DMS 273 (cell line): ENCODE results near the gene GPR108.

Experiments
- DNase-seq: peaks from one replicate; lab custom pipeline; 2025; ENCODE audit not compliant: unreplicated experiment; lab: John Stamatoyannopoulos, UW

Gene GPR108

GRCh38 chr19:6708346-6708745 is 29.0 kb downstream of the GPR108 start:
- DNase-seq = no peak

- DNase-seq = no peak
Measured at GRCh38 chr19:6707658-6708018, 29.7 kb downstream of the GPR108 start.

- no peak for DNase-seq
Measured at GRCh38 chr19:6707011-6707657, 30.2 kb downstream of the GPR108 start.

- DNase-seq = no peak
Measured at GRCh38 chr19:6706633-6706958, 30.8 kb downstream of the GPR108 start.

DNA sequence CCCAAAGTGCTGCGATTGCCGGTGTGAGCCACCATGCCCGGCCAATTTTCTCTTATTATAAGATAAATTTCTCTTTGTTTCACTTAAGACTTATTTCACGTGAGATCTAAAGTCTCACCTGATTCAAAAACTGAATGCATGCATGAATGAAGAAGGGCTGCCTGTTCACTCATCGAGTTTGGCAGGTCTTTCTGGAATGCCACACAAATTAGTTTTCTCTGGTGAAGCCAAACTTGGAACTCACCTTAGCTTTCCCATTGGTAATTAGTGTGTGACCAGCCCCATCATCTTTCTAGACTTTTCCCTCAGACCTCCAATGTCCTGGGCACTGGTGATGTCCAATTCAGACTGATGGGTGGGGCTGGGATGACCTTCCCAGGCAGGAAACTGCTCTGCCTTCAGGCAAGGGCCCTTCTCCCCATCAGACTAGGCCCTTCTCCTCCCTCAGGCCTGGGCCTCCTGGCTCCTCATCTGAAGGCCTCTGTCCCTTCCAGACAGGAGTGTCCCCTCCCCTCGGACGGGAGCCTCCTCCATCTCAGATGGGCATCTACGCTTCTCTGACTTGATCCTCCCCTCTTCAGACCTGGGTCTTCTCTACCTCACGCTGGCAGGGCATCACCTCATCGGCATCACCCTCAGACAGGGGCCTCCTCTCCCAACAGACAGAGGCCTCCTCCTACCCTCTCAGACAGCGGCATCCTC is 31.3 kb downstream of the GPR108 start:
- no peak for DNase-seq

DNA sequence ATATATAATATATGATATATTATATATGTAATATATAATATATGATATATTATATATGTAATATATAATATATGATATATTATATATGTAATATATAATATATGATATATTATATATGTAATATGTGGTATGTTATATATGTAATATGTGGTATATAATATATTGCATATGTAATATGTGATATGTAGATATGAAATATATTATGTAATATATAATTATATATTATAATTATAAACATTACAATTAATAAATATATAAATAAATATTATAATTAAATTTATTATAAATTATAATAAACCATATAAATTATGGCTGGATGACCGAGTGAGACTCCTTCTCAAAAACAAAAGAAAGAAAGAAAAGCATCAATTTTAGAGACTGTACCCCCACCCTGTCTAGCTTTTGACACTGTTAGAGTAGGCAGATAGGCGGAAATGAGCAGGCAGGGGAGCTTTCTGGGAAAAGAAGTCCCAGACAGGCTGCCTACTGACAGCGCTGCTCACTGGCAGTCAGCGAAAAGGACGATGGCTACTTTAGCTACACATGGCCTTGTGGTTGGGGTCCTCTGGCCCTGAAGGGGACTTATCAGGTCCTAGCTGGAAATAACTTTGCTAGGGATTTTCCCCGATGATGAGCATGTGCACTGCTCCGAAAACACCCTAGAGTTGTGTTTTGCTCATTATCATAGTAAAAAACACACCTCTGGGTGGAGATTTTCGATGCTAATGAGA is 36.6 kb downstream of the GPR108 start:
- no peak for DNase-seq

DNA sequence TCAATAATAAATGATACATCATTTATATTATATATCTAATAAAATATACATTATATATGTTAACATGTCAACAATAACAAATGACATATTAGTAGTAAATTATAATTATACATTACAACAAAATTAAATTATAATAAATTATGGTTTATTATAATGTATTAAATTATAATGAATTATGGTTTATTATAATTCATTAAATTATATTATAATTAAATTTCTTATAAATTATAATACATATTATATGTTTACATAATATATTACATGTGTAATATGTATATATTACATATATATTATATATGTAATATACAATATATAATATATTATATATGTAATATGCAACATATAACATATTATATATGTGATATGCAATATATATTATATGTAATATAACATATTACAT is 37.4 kb downstream of the GPR108 start:
- no peak for DNase-seq

- no peak for DNase-seq
Measured at GRCh38 chr19:6697291-6697690, 40.1 kb downstream of the GPR108 start.

GRCh38 chr19:6696239-6696820 is 41.0 kb downstream of the GPR108 start:
- no peak for DNase-seq

- no peak for DNase-seq
Measured at GRCh38 chr19:6694147-6694815, 43.1 kb downstream of the GPR108 start.

- no peak for DNase-seq
Measured at GRCh38 chr19:6693681-6694080, 43.7 kb downstream of the GPR108 start.

- DNase-seq = no peak
Measured at GRCh38 chr19:6693056-6693471, 44.3 kb downstream of the GPR108 start.

GRCh38 chr19:6692027-6692426 is 45.4 kb downstream of the GPR108 start:
- DNase-seq = no peak

DNA sequence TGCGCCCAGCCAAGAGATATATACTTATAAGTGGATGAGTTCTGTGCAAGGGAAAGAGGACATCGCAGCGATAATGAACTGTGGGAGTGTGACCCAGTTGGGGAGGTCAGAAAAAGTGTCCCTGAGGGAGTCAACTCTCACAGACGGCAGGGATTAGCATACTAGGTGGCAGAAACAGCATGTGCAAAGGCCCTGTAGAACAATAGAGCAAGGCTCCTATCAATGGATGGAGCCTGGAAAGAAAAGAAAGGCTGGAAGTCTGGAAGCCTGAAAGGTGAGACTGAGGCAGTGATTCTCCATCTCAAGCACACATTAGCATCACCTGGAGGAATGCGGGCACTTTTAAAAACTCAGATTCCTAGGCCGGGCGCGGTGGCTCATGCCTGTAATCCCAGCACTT is 46.0 kb downstream of the GPR108 start:
- DNase-seq = no peak

DNA sequence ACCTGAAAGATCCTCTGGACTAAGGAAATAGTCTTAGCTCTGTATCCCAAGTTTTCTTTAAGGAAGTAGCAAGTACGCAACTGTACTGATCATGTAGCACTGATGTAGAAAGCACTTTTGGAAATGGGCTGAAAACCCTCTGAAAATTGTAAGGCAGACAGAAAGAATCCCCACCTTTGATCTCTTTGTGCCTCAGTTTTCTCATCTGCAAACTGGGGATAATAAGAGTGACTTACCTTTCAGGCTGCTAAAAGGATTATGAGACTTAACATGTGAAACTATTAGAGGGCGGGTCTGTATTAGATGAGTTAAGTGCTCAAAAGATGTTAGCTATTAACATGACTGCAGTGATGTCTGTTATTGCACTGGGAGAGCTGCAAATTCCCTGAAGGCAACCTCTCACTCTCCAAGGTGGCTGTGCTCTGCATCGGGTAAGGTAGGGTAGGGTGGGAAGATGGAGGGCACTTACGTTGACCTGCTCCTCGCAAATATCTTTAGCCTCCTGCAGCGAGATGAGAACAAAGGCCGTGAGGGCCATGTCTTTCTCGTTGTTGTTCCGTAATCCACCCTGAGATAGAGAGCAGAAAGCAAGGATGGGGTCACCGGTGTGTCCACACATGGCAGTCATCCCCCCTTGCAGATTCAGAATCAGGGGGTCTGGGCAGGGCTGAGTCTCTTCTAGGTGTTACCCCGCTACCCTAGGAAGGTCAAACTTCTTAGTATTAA is 47.1 kb downstream of the GPR108 start:
- DNase-seq = no peak

DNA sequence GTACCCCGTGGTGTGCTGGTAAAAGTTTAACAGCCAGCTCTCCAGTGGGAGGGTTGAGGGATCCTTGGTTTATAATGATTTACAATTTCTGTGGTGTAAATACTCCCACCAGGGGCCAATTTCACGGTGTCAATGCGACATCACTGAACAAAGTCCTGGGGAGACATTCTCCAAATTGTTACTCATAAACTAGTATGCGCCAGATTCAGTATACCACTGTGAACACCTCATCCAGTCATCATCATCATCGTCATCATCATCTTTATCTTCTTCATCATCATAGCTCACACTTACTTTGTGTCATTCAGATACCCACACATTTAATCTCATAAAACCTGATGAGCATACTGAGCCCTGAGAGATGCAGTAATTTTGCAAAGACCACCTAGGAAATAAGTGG is 50.3 kb downstream of the GPR108 start:
- DNase-seq = no peak

GRCh38 chr19:6686628-6686975 is 50.8 kb downstream of the GPR108 start:
- DNase-seq = no peak

DNA sequence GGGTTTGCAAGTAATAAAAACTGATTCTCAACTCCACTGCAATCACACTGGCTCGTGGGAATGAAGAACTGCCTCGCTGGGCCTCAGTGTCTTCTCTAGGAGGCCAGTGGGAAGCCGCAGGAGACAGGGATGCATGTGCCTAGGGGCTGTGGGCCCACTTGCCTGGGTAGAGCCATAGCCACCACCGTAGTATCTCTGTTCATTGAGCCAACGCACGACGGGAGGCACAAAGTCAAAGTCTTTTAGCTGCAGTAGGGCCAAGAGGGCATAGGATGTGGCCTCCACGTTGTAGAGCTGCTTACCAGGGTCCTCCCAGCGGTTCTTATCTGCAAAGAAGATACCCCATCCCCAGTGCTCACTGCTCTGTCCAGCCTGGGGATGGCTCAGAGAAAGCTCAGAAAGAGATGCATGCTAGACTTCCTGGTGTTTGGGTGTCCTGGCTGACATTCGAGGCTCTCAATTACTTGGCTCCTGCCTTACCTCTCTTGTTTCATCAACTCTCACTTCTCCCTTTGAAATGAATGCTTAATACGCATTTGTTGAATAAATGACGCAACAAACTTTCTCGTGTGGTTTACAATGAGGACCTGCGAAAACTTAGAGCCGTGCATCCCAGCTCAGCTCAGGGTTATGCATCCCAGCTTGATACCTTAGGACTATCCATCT is 51.3 kb downstream of the GPR108 start:
- DNase-seq = no peak

DNA sequence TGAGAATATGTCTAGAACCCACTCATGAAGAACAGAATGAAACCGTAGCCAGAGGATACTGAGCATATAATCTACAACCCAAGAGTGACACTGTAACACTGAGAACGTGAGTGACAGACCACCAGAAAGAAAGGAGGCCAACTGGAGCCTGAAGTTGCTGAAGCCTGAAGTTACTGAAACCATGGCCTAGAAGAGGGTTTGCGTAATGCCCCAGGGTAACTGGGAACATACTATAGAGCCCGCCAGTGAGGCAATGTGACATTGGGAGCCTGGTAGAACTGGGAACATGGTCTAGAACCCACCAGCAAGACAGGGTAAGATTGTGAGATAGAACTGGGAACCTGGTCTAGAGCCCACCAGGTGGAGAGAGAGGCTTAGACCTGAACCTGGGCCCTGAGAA is 51.9 kb downstream of the GPR108 start:
- DNase-seq = no peak

DNA sequence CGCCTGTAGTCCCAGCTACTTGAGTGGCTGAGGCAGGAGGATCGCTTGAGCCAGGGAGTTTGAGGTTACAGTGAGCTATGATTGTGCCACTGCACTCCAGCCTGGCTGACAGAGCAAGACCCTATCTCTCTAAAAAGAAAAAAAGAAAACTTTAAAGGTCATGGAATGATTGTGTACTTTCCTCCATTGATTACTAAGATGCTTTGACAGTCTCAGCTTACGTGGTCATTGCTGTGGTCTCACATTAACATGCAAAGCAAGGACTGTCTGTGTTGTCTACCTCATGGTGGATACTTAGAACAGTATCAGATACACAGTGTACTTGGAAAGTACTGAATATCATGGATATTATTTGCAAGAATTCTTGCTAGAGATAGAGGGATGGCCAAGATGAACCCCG is 53.4 kb downstream of the GPR108 start:
- DNase-seq = no peak
